ENCODE results near the gene TYW1B.
"Not testable (repeated sequence)": the region's sequence is repeated elsewhere in the genome, so short reads cannot be mapped to it uniquely, and the experiment has no call there.

DNA sequence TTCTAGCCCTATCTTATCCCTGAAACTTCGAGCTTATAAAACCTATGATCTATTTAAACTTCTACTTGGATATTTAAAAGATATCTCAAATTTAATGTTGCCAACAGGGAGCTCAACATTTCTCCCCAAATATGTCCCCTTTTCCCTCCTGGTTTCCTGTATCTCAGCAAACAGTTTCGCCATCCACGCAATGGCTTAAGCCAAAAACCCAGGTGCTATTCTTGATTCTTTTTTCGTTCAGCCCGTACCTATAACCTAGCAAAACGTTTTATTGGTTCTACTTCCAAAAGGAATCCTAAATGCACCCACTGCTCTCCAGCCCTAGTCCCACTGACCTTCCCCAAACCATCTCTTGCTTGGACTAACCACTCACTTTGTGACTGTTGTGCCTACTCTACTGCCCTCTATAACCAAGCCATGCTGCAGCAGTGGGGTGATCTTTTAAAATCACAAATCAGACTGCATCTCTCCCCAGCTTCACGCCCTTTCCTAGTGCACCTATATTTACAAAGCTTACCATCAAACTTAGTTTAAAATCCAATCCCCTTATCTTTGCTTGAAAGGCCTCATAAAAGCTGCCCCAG is 201.5 kb downstream of the TYW1B start:
- TF ChIP-seq CTCF (IDR thresholded peaks at IDR 0.05; ENCODE audit: insufficient read depth, low read depth, low read length); EZH2 (IDR thresholded peaks at IDR 0.05; ENCODE audit: insufficient read depth, low read length): not testable (repeated sequence)

Measured in astrocyte (in vitro differentiated cells and primary cell).